ENCODE results near the gene TBC1D17.

DNA sequence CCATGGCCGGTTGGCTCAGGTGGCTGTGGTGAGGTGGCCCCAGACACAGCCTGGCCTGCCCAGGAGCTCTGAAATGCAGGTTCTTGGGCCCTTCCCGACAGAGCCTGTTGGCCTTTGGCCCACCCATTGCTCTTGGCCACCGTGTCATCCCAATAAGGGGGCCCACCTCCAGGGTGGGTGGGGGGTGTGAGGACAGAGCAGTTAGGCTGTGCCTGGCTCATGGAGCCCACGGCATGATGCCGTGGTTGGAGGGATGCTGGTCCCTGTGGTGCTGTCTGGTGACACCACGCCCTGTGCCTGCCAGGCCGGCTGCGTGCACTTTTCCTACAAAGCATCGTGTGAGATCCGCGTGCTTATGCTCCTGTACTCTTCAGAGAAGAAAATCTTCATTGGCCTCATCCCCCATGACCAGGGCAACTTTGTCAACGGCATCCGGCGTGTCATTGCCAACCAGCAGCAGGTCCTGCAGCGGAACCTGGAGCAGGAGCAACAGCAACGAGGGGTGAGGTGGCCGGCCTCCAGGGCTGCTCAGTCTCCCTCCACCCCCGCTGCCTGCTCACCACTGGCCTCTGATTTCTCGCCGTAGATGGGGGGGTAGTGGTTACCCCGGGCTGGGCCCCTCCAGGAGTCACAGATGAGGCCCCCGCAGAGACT lies 17.7 kb upstream of the TBC1D17 start:
- TF ChIP-seq CTCF (conservative IDR thresholded peaks at IDR 0.05; ENCODE audit: low read length) (no peak), EZH2phosphoT487 (IDR thresholded peaks at IDR 0.05; ENCODE audit: borderline replicate concordance) (no peak)

Data from Loucy (cell line).